Measurements from ENCODE around the gene ATAD3A.

GRCh38 chr1:1561801-1562470, 50.0 kb downstream of the ATAD3A start:
- TF ChIP-seq, protein P1, sequence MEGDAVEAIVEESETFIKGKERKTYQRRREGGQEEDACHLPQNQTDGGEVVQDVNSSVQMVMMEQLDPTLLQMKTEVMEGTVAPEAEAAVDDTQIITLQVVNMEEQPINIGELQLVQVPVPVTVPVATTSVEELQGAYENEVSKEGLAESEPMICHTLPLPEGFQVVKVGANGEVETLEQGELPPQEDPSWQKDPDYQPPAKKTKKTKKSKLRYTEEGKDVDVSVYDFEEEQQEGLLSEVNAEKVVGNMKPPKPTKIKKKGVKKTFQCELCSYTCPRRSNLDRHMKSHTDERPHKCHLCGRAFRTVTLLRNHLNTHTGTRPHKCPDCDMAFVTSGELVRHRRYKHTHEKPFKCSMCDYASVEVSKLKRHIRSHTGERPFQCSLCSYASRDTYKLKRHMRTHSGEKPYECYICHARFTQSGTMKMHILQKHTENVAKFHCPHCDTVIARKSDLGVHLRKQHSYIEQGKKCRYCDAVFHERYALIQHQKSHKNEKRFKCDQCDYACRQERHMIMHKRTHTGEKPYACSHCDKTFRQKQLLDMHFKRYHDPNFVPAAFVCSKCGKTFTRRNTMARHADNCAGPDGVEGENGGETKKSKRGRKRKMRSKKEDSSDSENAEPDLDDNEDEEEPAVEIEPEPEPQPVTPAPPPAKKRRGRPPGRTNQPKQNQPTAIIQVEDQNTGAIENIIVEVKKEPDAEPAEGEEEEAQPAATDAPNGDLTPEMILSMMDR (IDR thresholded peaks at IDR 0.05; ENCODE audit: poor library complexity, severe bottlenecking): no peak
- TF ChIP-seq MXI1 (conservative IDR thresholded peaks at IDR 0.05; ENCODE audit: poor library complexity, severe bottlenecking) (no peak), EP300 (conservative IDR thresholded peaks at IDR 0.05; ENCODE audit: poor library complexity, severe bottlenecking) (no peak), EZH2 (IDR thresholded peaks at IDR 0.05; ENCODE audit: borderline replicate concordance, insufficient read depth, low read length, poor library complexity, severe bottlenecking) (no peak), SMC3 (conservative IDR thresholded peaks at IDR 0.05; ENCODE audit: poor library complexity) (no peak), POLR2AphosphoS5 (IDR thresholded peaks at IDR 0.05) (no peak)
- TF ChIP-seq, protein P2, sequence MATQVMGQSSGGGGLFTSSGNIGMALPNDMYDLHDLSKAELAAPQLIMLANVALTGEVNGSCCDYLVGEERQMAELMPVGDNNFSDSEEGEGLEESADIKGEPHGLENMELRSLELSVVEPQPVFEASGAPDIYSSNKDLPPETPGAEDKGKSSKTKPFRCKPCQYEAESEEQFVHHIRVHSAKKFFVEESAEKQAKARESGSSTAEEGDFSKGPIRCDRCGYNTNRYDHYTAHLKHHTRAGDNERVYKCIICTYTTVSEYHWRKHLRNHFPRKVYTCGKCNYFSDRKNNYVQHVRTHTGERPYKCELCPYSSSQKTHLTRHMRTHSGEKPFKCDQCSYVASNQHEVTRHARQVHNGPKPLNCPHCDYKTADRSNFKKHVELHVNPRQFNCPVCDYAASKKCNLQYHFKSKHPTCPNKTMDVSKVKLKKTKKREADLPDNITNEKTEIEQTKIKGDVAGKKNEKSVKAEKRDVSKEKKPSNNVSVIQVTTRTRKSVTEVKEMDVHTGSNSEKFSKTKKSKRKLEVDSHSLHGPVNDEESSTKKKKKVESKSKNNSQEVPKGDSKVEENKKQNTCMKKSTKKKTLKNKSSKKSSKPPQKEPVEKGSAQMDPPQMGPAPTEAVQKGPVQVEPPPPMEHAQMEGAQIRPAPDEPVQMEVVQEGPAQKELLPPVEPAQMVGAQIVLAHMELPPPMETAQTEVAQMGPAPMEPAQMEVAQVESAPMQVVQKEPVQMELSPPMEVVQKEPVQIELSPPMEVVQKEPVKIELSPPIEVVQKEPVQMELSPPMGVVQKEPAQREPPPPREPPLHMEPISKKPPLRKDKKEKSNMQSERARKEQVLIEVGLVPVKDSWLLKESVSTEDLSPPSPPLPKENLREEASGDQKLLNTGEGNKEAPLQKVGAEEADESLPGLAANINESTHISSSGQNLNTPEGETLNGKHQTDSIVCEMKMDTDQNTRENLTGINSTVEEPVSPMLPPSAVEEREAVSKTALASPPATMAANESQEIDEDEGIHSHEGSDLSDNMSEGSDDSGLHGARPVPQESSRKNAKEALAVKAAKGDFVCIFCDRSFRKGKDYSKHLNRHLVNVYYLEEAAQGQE (IDR thresholded peaks at IDR 0.05; ENCODE audit: borderline replicate concordance): no peak
